ENCODE data around the gene XIRP2.

Gene XIRP2, protein sequence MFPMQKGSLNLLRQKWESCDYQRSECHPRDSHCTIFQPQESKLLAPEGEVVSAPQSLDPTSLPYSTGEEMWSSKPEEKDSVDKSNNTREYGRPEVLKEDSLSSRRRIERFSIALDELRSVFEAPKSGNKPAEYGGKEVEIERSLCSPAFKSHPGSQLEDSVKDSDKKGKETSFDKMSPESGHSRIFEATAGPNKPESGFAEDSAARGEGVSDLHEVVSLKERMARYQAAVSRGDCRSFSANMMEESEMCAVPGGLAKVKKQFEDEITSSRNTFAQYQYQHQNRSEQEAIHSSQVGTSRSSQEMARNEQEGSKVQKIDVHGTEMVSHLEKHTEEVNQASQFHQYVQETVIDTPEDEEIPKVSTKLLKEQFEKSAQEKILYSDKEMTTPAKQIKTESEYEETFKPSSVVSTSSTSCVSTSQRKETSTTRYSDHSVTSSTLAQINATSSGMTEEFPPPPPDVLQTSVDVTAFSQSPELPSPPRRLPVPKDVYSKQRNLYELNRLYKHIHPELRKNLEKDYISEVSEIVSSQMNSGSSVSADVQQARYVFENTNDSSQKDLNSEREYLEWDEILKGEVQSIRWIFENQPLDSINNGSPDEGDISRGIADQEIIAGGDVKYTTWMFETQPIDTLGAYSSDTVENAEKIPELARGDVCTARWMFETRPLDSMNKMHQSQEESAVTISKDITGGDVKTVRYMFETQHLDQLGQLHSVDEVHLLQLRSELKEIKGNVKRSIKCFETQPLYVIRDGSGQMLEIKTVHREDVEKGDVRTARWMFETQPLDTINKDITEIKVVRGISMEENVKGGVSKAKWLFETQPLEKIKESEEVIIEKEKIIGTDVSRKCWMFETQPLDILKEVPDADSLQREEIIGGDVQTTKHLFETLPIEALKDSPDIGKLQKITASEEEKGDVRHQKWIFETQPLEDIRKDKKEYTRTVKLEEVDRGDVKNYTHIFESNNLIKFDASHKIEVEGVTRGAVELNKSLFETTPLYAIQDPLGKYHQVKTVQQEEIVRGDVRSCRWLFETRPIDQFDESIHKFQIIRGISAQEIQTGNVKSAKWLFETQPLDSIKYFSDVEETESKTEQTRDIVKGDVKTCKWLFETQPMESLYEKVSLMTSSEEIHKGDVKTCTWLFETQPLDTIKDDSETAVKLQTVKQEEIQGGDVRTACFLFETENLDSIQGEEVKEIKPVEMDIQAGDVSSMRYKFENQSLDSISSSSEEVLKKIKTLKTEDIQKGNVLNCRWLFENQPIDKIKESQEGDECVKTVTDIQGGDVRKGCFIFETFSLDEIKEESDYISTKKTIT (N-terminal part only)

GRCh38 chr2:166888180-166888579 is at the start of gene XIRP2:
XIRP2 (plus strand) TSS chr2:166888480; CDS start chr2:166903483, 15,003 bp downstream.
- FAIRE-seq, result no peak

- FAIRE-seq, result no peak
Measured at GRCh38 chr2:166841152-166841551, 47.1 kb upstream of the XIRP2 start.

DNA sequence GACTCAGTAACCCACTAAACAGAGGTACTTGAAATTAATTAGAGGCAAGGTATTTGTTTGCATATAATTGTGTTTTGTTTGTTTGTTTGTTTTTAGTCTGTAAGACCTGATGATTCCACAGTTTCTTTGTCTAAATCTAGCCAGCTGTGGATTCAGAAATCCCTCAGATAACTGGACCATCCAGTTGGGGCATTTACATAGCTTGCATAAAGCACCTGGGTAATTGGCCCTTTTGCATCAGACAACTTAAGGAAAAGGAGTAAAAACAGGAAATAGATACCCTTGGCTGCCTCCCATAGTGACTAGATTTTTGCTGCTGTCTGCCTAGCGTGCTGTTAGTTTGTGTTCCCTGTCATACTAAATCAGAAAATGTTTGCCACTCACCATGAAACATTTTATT is 46.6 kb upstream of the XIRP2 start:
- no peak for FAIRE-seq

- no peak for FAIRE-seq
Measured at GRCh38 chr2:166844111-166844510, 44.2 kb upstream of the XIRP2 start.

- FAIRE-seq, result no peak
Measured at GRCh38 chr2:166862468-166863132, 25.7 kb upstream of the XIRP2 start.

DNA sequence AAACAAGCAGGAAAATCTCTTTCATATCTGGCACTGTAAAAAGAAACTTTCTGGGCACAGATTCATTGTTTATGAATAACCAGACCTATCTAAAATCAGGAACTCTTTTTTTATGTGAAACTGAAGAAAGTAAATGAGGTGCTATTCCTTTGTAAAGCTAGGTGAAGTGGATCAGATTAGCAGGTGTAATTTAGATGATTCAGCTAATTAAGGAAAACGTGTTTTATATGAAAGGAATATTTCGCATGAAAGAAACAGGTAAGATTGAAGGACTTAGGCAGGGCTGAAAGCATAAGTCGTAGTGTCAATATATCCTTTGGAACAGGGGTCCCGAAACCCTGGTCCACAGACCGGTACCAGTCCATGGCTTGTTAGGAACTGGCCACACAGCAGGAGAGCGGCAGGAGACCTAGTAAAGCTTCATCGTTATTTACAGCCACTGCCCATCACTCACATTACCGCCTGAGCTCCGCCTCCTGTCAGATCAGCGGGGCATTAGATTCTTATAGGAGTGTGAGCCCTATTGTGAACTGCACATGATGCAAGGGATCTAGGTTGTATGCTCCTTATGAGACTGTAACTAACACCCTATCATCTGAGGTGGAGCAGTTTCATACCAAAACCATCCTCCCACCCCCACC is 20.3 kb upstream of the XIRP2 start:
- FAIRE-seq, result no peak

DNA sequence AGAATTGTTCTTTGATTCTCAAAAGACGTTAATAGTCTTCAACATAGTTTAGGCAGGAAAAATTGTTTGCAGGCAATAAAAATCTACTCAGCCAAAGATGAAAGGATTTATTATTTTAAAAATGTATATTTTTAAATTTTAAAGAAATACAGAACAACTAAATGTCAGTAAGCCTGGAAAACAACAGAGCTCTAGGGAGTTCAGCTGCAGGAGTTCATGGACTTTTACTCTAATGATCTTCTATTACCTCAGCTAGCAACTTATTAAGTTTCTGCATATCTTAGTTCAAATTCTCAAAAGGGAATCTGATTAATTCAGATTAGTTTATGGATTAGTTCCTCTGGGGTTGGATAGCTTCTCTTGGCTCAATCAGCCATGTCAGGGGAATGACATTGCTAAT is 17.9 kb upstream of the XIRP2 start:
- no peak for FAIRE-seq

- no peak for FAIRE-seq
Measured at GRCh38 chr2:166881177-166881576, 7.1 kb upstream of the XIRP2 start.

GRCh38 chr2:166882851-166883250 is 5.4 kb upstream of the XIRP2 start:
- FAIRE-seq, result no peak

DNA sequence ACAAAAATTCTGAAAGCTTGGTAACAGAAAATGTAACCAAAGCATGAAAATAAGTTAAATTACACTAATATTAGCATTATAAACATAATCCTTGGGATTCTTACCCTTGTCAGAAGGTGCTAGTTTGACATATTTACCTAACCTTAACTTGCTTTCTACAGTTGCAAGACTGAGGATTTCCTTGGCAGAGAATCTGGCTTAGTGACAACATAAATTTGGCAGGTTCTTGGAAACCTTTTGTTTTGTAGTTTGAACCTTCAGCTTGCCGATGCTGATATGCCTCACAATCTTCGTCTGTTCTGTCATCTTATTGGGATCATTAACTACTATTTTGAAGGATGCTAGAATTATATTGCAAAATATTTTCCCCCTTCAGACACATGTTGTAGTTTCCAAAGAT is 3.4 kb downstream of the XIRP2 start:
- FAIRE-seq, result no peak

GRCh38 chr2:166892397-166892796 is 4.1 kb downstream of the XIRP2 start:
- no peak for FAIRE-seq

DNA sequence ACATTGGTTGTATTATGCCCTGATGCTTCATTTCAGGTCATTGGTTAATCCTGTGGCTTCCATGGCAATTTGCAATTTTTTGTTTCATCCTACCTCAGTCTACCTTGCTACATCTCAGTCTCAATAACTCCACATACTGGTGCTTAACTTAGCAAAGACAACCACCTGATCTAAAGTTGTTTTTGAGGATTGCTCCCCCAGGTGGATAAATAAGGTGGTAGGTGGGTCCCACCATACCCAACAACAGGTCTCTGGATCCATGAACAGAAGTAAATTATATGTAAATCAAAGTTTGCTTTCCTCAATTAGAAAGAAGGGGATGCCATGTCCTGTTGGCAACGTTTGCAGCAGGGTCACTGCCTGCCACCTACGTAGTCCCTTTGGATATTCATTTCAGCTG is 7.0 kb downstream of the XIRP2 start:
- no peak for FAIRE-seq

DNA sequence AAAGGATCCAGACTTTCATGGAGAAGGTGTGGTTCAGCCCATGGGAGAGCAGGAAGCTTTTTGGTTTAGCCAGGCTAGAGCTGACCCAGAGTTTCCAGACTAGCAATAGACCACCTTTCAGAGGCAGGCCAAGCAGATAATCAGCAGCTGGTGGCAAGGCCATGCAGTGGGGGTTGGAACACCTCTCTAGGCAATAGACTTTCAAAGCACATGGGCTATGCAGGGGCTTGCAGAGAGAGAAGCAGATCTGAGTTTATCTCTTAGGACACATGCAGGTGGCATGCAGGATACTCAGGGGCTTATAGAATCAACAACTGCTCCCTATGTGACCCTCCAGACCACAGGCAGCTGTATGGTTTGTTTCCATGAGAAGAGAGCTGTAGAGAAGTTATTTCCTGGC is 9.4 kb downstream of the XIRP2 start:
- no peak for FAIRE-seq

- FAIRE-seq, result no peak
Measured at GRCh38 chr2:166899676-166900075, 11.4 kb downstream of the XIRP2 start.

DNA sequence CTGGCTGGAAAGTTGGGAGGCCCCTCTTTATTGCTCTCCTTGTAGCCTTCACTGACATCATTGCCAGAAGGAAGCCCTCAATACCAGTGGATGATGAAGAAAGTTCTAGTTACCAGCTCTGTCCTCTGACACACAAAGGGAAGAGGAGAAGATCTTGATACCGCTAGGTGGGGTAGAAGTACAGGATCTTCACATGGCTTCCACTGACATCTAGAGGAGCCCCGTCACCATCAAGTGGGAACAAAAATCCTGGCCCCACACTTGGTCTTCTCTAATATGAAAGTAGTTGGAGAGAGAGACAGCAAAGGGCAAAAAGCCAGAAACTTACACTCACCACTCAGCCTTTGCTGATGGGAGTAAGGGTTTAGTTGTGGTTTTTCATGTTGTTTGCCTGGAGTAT is 12.4 kb downstream of the XIRP2 start:
- FAIRE-seq, result no peak

- no peak for FAIRE-seq
Measured at GRCh38 chr2:166901336-166901735, 13.1 kb downstream of the XIRP2 start.

DNA sequence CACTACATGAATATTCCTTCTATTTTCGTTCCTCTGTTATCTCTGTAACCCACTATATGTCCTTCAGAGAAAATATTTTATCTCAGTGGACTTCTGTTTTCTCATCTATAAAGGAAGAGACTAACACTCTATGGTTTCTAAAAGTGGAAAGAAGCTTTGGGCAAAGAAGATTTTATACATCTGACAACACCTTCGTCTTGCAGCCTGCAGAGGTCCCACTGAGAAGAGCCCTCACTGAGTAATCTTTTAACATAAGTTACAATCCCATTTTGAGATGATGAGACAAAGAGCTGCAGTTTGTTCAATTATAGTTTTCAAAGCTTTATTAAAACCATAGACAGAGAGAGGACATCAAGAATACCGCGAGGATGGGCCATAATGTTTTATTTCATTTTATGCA is 28.7 kb downstream of the XIRP2 start:
- no peak for FAIRE-seq

DNA sequence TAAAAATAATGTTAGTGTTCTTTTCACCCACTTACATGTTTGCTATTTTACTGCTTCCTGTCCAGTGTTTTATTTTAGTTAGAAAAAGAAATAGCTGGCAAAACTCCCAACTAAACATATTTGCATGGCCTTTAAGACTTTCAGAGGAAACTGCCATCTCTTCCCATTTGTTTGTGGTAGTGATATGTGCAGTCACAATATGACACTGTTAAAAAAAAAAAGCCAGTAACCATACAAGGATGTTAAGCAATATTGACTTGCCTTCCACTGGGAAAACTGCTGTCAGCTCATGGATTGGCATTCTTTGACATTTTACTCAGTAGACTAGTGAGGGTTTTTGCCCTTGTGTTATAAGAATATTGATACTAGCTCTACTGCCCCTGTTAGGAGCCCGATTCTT is 29.1 kb downstream of the XIRP2 start:
- no peak for FAIRE-seq

DNA sequence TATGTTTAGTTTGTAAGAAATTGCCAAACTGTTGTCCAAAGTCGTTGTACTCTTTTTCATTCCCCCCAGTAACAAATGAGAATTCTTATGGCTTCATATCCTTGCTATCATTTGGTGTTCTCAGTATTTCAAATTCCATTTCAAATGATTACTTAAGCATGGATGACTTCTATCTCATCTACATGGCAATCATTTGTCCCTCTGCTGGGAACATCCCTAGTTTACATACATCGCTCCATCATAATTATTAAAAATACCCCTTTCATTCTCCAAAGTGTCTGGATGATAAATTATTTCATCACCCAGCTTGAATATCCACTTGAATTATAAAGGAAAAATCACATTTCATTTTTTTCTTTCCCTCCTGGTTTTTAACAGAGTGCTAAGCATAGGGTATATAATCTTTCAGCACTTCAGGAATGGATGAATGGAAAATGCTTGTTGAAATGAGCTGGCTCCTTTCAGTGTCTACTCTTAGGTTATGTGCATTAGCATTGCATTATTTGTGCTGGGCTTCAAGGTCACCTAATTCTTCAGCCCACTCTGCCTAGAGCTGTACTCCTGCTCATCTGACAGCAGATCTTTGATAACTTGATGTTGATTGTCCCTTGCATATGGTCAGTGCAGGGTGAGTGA is 33.1 kb downstream of the XIRP2 start:
- no peak for FAIRE-seq

DNA sequence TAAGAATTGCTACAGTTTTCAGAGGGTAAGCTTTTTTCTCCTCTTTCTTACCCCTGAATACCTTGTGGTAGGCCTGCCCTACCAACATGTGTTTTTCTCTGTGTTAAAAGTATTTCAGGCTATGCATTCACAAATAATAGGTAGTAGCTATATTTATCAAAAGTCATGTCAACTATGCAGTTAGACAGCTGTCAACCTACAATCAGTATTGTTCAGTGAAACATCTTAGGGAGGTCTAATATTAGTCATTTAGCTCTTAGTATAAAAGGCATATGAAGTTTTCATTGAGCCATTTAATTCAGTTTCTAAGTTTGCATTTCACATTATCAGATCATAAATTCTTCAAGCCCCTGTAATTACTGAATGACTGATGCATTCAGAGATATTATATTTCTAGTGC is 36.7 kb downstream of the XIRP2 start:
- no peak for FAIRE-seq

- no peak for FAIRE-seq
Measured at GRCh38 chr2:166926657-166927056, 38.4 kb downstream of the XIRP2 start.

DNA sequence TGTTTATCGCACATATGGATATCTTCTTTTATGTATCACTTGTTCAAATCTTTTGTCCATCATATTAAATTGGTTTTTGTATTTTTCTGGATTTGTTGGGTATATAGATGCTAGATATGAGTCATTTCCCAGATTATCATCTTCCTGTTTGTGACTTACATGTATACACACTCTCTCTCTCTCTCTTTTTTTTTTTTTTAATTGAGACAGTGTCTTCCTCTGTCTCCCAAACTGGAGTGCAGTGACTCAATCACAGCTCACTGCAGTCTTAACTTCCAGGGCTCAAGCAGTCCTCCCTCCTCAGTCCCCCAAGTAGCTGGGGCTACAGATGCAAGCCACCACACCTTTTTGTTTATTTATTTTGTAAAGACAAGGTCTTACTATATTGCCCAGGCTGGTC is 43.8 kb downstream of the XIRP2 start:
- FAIRE-seq, result no peak

Measured in G401.6 (cell line).